SU-DHL-6 (cell line): ENCODE measurements around the gene SP3.

Experiments used
- H2AFZ ChIP-seq: fragments of 200-600 bp; sonication (generic); 2 replicates; pipeline ENCODE4 v1.6.1; 2014; ENCODE audit warnings: low read depth, mild to moderate bottlenecking, moderate library complexity, mixed read lengths, antibody characterized with exemption, low read length; ENCODE audit not compliant: severe bottlenecking
- H3F3A ChIP-seq: fragments of 200-600 bp; shearing (Covaris generic); 2 replicates; pipeline ENCODE4 v1.6.0; 2016; ENCODE audit warnings: antibody characterized with exemption, mild to moderate bottlenecking; ENCODE audit not compliant: insufficient read depth
- H3K27ac ChIP-seq: fragments of 200-600 bp; sonication (generic); 2 replicates; pipeline ENCODE4 v1.5.1; 2016; ENCODE audit warnings: low read depth, mild to moderate bottlenecking, low read length, moderate library complexity, mixed read lengths
- H3K27me3 ChIP-seq: fragments of 200-600 bp; sonication (generic), shearing (Covaris generic); 2 replicates; pipeline ENCODE4 v1.6.0; 2014; ENCODE audit warnings: mild to moderate bottlenecking, low read length
- H3K36me3 ChIP-seq: fragments of 200-600 bp; sonication (generic); 2 replicates; pipeline ENCODE4 v1.6.1; 2014; ENCODE audit warnings: mild to moderate bottlenecking, low read length, mixed read lengths
- H3K4me2 ChIP-seq: fragments of 300-600, 200-600 bp; shearing (Covaris generic), sonication (generic); 2 replicates; pipeline ENCODE4 v1.6.0; 2014; ENCODE audit warnings: low read length, low read depth, mild to moderate bottlenecking; ENCODE audit not compliant: poor library complexity, severe bottlenecking
- H3K4me3 ChIP-seq: fragments of 200-600 bp; sonication (generic); 2 replicates; pipeline ENCODE4 v1.5.1; 2014; ENCODE audit warnings: antibody characterized with exemption, low read length, mild to moderate bottlenecking, mixed read lengths; ENCODE audit not compliant: insufficient read depth, poor library complexity, severe bottlenecking
- H3K79me2 ChIP-seq: fragments of 200-600 bp; sonication (generic); 2 replicates; pipeline ENCODE4 v1.6.1; 2014; ENCODE audit warnings: mild to moderate bottlenecking, low read length, moderate library complexity; ENCODE audit not compliant: insufficient read depth
- H3K9ac ChIP-seq: fragments of 200-600 bp; sonication (generic); 2 replicates; pipeline ENCODE4 v1.7.0; 2014; ENCODE audit warnings: mild to moderate bottlenecking, low read length
- H3K9me2 ChIP-seq: fragments of 200-600 bp; sonication (generic); replicated peaks from 2 replicates; pipeline ENCODE4 v1.6.1; 2014; ENCODE audit warnings: low read length; ENCODE audit not compliant: insufficient read depth
- H3K9me3 ChIP-seq: fragments of 200-600 bp; sonication (generic); 2 replicates; pipeline ENCODE4 v1.6.1; 2014; ENCODE audit warnings: low read length, mixed read lengths; ENCODE audit not compliant: insufficient read depth
- H4K20me1 ChIP-seq: fragments of 200-600 bp; sonication (generic); 2 replicates; pipeline ENCODE4 v1.6.1; 2014; ENCODE audit warnings: low read depth, mild to moderate bottlenecking, antibody characterized with exemption, low read length, moderate library complexity, mixed read lengths
- CTCF ChIP-seq: fragments of 200-600 bp; sonication (generic); IDR thresholded peaks from one replicate; pipeline ENCODE4 v1.5.1; 2017; ENCODE audit warnings: antibody characterized with exemption, mild to moderate bottlenecking, low read length, moderate library complexity; ENCODE audit not compliant: insufficient read depth, poor library complexity, severe bottlenecking
- EZH2phosphoT487 ChIP-seq: fragments of 200-600 bp; sonication (generic), shearing (Covaris generic); conservative IDR thresholded peaks from 2 replicates; pipeline ENCODE4 v1.6.1; 2018; ENCODE audit warnings: mild to moderate bottlenecking, antibody characterized with exemption, low read length, moderate library complexity, mixed read lengths

Gene SP3

GRCh38 chr2:173926875-173927274 lies 38.3 kb downstream of the SP3 start:
- no peak overlapping the region for H3K4me3 ChIP-seq
- no peaks in the 10 kb centered on the region for H3K9me3 ChIP-seq
- peaks cover 16% of the 10 kb centered on the region; the same call in 1 of the 2 replicates for H3K36me3 ChIP-seq
- H3K9me2 ChIP-seq = no peaks in the 10 kb centered on the region
- peaks cover 36% of the 10 kb centered on the region for H4K20me1 ChIP-seq
- H3K79me2 ChIP-seq = peaks cover 100% of the 10 kb centered on the region
- no peak overlapping the region for H2AFZ ChIP-seq
- no peak overlapping the region for H3K27ac ChIP-seq
- H3K4me2 ChIP-seq = no peak overlapping the region
- TF ChIP-seq EZH2phosphoT487 (no peak), CTCF (no peak)
- H3K9ac ChIP-seq = no peak overlapping the region
- peaks cover 9% of the 10 kb centered on the region for H3F3A ChIP-seq
- no peaks in the 10 kb centered on the region for H3K27me3 ChIP-seq

- peaks cover 42% of the 10 kb centered on the region for H4K20me1 ChIP-seq
Measured at GRCh38 chr2:173924285-173924684, 40.9 kb downstream of the SP3 start.

GRCh38 chr2:173922760-173923159 lies 42.4 kb downstream of the SP3 start:
- Histone ChIP-seq H4K20me1 (peaks cover 50% of the 10 kb centered on the region), H3K36me3 (peaks cover 21% of the 10 kb centered on the region), H3K9me2 (no peaks in the 10 kb centered on the region), H3K27ac (no peak overlapping the region), H3K4me3 (no peak overlapping the region), H3K9ac (no peak overlapping the region), H3K79me2 (peaks cover 100% of the 10 kb centered on the region), H3K4me2 (no peak overlapping the region), H3K27me3 (no peaks in the 10 kb centered on the region), H3K9me3 (no peaks in the 10 kb centered on the region), H3F3A (peaks cover 16% of the 10 kb centered on the region), H2AFZ (no peak overlapping the region)
- TF ChIP-seq EZH2phosphoT487 = no peak
- TF ChIP-seq CTCF = no peak

More at GRCh38 chr2:173924285-173924684, 40.9 kb downstream of the SP3 start:
- no peak for TF ChIP-seq EZH2phosphoT487
- TF ChIP-seq CTCF = no peak
- no peak overlapping the region for H3K27ac ChIP-seq
- H3K79me2 ChIP-seq = peaks cover 100% of the 10 kb centered on the region
- peaks cover 9% of the 10 kb centered on the region for H3F3A ChIP-seq
- H3K4me2 ChIP-seq = no peak overlapping the region
- no peaks in the 10 kb centered on the region for H3K27me3 ChIP-seq
- peaks cover 14% of the 10 kb centered on the region; the same call in 1 of the 2 replicates for H3K36me3 ChIP-seq
- no peak overlapping the region for H3K9ac ChIP-seq
- H3K4me3 ChIP-seq = no peak overlapping the region
- no peak overlapping the region for H2AFZ ChIP-seq
- no peaks in the 10 kb centered on the region for H3K9me3 ChIP-seq
- H3K9me2 ChIP-seq = no peaks in the 10 kb centered on the region

GRCh38 chr2:173922068-173922467 lies 43.1 kb downstream of the SP3 start:
- H3F3A ChIP-seq = peaks cover 21% of the 10 kb centered on the region
- H4K20me1 ChIP-seq = peaks cover 50% of the 10 kb centered on the region
- H2AFZ ChIP-seq = no peak overlapping the region
- H3K27me3 ChIP-seq = no peaks in the 10 kb centered on the region
- H3K9ac ChIP-seq = no peak overlapping the region
- TF ChIP-seq EZH2phosphoT487 = no peak
- no peak for TF ChIP-seq CTCF
- H3K4me2 ChIP-seq = no peak overlapping the region
- H3K27ac ChIP-seq = no peak overlapping the region
- H3K9me3 ChIP-seq = no peaks in the 10 kb centered on the region
- no peaks in the 10 kb centered on the region for H3K9me2 ChIP-seq
- no peak overlapping the region for H3K4me3 ChIP-seq
- H3K79me2 ChIP-seq = peaks cover 100% of the 10 kb centered on the region
- peaks cover 28% of the 10 kb centered on the region for H3K36me3 ChIP-seq
